ENCODE data around the gene CNTNAP5.
"Not testable (repeated sequence)": the region's sequence is repeated elsewhere in the genome, so short reads cannot be mapped to it uniquely, and the experiment has no call there.

The CNTNAP5 gene

GRCh38 chr2:124402274-124402673, 377.2 kb downstream of the CNTNAP5 start:
- H3K4me3 ChIP-seq (ENCODE audit: low read depth, low read length): no peak overlapping the region
- in situ Hi-C loops (cut with HindIII; ENCODE audit: low pct_ligation_motif_present, low sequenced_read_pairs): no loop called here
- no peak for DNase-seq

GRCh38 chr2:124407836-124408534, 382.9 kb downstream of the CNTNAP5 start:
- H3K27me3 ChIP-seq (replicated peaks); H3K27ac ChIP-seq; in situ Hi-C loops (cut with HindIII; ENCODE audit: low pct_ligation_motif_present, low sequenced_read_pairs); H3K4me3 ChIP-seq (ENCODE audit: low read depth, low read length); H3K36me3 ChIP-seq (replicated peaks); DNase-seq: not testable (repeated sequence)

More at GRCh38 chr2:124402274-124402673, 377.2 kb downstream of the CNTNAP5 start:
- no peak overlapping the region for H3K27ac ChIP-seq
- TF ChIP-seq CTCF (IDR thresholded peaks at IDR 0.05; ENCODE audit: low read depth, low read length, missing control alignments): no peak
- H3K27me3 ChIP-seq (replicated peaks): no peaks in the 10 kb centered on the region
- no peaks in the 10 kb centered on the region for H3K36me3 ChIP-seq (replicated peaks)

- Histone ChIP-seq H3K4me3 (ENCODE audit: low read depth, low read length) (no peak overlapping the region), H3K27me3 (replicated peaks) (no peaks in the 10 kb centered on the region), H3K27ac (no peak overlapping the region), H3K36me3 (replicated peaks) (no peaks in the 10 kb centered on the region)
- no peak for TF ChIP-seq CTCF (IDR thresholded peaks at IDR 0.05; ENCODE audit: low read depth, low read length, missing control alignments)
- DNase-seq: no peak
- in situ Hi-C loops (cut with HindIII; ENCODE audit: low pct_ligation_motif_present, low sequenced_read_pairs): no loop called here
Observed at GRCh38 chr2:124424074-124424473, 399.0 kb downstream of the CNTNAP5 start.

- Histone ChIP-seq H3K36me3 (replicated peaks) (no peaks in the 10 kb centered on the region), H3K27me3 (replicated peaks) (no peaks in the 10 kb centered on the region), H3K27ac (no peak overlapping the region), H3K4me3 (ENCODE audit: low read depth, low read length) (no peak overlapping the region)
- DNase-seq: no peak
- in situ Hi-C loops (cut with HindIII; ENCODE audit: low pct_ligation_motif_present, low sequenced_read_pairs): no loop called here
- TF ChIP-seq CTCF (IDR thresholded peaks at IDR 0.05; ENCODE audit: low read depth, low read length, missing control alignments): no peak
Observed at GRCh38 chr2:124426122-124426521, 401.0 kb downstream of the CNTNAP5 start.

- H3K27me3 ChIP-seq (replicated peaks): no peaks in the 10 kb centered on the region
- H3K36me3 ChIP-seq (replicated peaks): no peaks in the 10 kb centered on the region
- TF ChIP-seq CTCF (IDR thresholded peaks at IDR 0.05; ENCODE audit: low read depth, low read length, missing control alignments): no peak
- H3K27ac ChIP-seq: no peak overlapping the region
- DNase-seq: no peak
- in situ Hi-C loops (cut with HindIII; ENCODE audit: low pct_ligation_motif_present, low sequenced_read_pairs): no loop called here
- H3K4me3 ChIP-seq (ENCODE audit: low read depth, low read length): no peak overlapping the region
Observed at GRCh38 chr2:124426625-124427024, 401.5 kb downstream of the CNTNAP5 start.

GRCh38 chr2:124437811-124438210, 412.7 kb downstream of the CNTNAP5 start:
- H3K27me3 ChIP-seq (replicated peaks): no peaks in the 10 kb centered on the region
- in situ Hi-C loops (cut with HindIII; ENCODE audit: low pct_ligation_motif_present, low sequenced_read_pairs): no loop called here
- no peak overlapping the region for H3K27ac ChIP-seq
- H3K4me3 ChIP-seq (ENCODE audit: low read depth, low read length): no peak overlapping the region
- no peak for TF ChIP-seq CTCF (IDR thresholded peaks at IDR 0.05; ENCODE audit: low read depth, low read length, missing control alignments)
- H3K36me3 ChIP-seq (replicated peaks): no peaks in the 10 kb centered on the region
- no peak for DNase-seq

Measured in brain microvascular endothelial cell (primary cell).